ENCODE data around the gene MYO1E.

Gene MYO1E

DNA sequence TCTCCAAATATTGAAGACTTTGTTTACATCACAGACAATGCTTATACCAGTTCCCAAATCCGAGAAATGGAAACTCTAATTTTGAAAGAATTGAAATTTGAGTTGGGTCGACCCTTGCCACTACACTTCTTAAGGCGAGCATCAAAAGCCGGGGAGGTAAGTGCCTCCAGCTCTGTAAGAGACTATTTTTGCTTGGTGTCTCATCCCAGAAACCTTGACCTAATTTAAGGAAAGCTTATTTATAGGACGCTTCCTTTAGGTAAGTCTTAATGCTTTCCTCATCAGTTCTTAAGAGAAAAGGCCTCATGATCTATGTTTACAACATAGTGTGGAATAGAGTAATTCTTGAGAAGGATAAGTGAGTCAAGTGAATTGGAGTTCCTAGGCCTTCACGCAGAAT lies 255.9 kb downstream of the MYO1E start:
- no peak for DNase-seq

- DNase-seq: no peak
These were observed 256.5 kb downstream of the MYO1E start for GRCh38 chr15:59116141-59116540.

- DNase-seq: no peak
These were observed 257.6 kb downstream of the MYO1E start for GRCh38 chr15:59115047-59115446.

DNA sequence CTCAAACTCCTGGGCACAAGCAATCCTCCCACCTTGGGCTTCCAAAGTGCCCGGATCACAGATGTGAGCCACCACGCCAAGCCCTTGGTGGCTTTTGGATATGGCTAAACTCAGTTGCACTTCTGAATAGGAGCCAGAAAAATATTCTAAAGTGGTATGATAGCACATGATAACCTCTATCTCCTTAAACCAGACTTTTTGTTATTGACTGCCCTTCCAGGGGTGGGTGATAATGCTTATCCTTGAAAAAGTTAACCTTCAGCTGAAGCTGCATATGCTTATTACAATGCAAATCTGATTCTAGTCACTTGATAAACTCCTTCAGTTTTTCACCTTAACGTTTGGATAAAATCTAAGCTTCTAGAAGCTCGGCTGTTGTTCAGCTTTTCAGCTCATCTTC lies 261.4 kb downstream of the MYO1E start:
- DNase-seq: no peak

DNA sequence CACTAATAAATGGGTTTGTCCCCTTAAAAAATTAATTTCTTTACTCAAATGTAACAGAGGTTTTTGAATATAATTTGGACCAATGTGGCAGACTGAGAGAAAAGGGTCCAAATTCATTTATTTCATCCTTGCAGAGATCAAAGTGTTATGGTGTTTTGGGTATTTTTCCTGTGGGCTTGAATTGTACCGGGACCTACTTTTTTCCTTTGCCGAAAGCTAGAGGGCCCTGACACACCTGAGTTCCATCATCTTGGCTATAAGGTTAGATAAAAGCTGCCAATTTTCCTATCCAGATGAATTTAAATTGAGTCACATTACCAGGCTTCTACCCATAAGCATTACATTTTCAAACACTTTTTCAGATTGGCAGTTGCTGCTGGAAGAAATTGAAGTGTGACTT lies 266.8 kb downstream of the MYO1E start:
- no peak for DNase-seq

GRCh38 chr15:59104912-59105732 lies 267.5 kb downstream of the MYO1E start, which contains the start of gene CCNB2:
Gene CCNB2, plus strand, starts transcription at chr15:59105146. Its CDS starts 123 bp downstream, at chr15:59105269.
- peak; percentile 93 for DNase-seq

DNA sequence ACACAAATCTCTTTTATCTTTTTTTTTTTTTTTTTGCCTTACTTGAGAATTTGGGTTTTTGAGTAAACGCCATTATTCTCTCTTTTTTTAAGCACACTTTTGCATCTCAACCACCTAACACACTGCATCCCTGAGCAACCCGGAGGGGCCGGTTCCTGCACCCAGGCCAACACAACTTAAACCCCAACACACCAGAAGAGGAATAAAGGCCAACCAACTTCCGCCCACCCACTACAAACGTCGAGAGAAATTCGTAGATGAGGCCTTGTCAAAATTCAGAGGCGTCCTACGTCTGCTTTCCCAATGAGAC lies 268.1 kb downstream of the MYO1E start:
- DNase-seq: no peak

DNA sequence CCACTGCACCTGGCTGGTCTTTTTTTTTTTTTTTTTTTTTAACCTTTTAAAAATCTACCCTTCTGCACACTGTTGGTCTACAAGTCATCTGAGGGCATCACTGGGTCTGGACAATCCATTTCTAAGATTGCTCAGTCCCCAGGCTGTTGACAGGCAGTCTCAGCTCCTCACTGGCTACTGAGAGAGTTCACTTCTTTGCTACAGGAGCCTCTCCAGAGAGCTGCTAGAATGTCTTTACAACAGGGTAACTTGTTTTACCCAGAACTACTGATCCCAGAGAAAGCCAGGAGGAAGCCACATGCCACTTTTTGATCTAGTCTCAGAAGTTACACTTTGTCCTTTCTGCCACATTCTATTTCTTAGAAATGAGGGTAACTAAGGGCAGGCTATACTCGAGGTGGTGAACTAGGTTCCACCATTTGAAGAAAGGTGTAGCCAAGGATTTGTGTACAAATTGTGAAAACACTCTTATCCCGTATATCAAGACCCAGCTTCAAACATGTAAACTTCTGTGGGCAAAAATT lies 273.4 kb downstream of the MYO1E start:
- no peak for DNase-seq

- DNase-seq: no peak
These were observed 276.2 kb downstream of the MYO1E start for GRCh38 chr15:59096429-59096828.

DNA sequence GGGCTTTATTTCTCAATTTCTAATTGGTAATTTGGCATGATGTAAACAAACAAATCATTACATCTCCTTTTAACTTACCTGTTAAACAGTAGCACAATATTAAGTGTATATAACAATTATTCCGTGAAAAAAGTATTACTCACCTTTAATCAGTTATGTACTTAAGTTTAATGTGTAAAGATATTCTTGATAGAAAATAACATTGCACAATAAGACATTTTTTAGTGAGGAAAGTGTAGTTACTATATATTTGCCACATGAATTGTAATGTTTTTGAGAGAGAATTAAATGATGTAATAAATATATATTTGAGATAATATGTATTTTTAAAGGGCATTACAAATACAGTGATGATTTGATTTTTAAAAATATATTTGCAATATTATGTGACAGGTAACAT lies 278.6 kb downstream of the MYO1E start:
- DNase-seq: no peak

- DNase-seq: no peak
These were observed 284.9 kb downstream of the MYO1E start for GRCh38 chr15:59087731-59088130.

Measured in CD4-positive, alpha-beta T cell treated with Interleukin-17A for 1 hour (primary cell).